ENCODE measurements around the gene SMG6.

SMG6 gene

DNA sequence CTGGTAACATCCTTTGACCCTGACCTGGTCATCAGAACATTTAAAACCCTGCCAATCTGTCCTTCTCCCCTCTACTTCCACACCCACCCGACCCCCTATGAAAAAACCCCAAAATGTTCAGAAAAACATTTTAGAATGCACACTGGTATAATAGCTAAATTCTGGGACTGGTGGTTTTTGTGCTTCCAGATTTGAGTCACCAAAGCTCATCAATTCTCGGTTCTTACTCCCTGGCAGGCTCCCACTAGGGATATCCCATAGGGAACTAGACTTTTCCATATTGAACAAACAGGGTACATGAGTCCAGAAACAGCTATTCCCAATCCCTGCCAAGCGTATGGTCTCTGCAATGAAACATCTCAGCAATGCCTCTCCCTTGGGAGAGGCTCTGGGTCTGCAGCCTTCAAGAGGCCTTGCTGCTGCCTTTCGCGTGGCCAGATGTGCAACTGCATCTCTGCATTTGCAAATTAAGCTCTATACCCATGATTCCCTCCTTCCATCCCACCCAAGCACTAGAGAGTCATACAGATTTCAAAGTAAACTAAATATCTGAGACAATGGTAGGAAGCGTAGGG lies 67.7 kb downstream of the SMG6 start:
- H3K79me2 ChIP-seq (ENCODE audit: insufficient read depth, low read length) = no peaks in the 10 kb centered on the region
- H3K36me3 ChIP-seq (ENCODE audit: low read length) = no peaks in the 10 kb centered on the region
- no peaks in the 10 kb centered on the region for H3K27me3 ChIP-seq (ENCODE audit: low read length)
- H3K4me2 ChIP-seq (ENCODE audit: low read depth, low read length, poor library complexity, severe bottlenecking) = no peak overlapping the region
- H3F3A ChIP-seq (ENCODE audit: insufficient read depth) = no peaks in the 10 kb centered on the region
- no peaks in the 10 kb centered on the region for H3K9me3 ChIP-seq (ENCODE audit: insufficient read depth, low read length)
- H4K20me1 ChIP-seq (ENCODE audit: low read depth, low read length) = no peaks in the 10 kb centered on the region
- no peak overlapping the region for H3K4me3 ChIP-seq (ENCODE audit: insufficient read depth, low read length, poor library complexity, severe bottlenecking)
- no peaks in the 10 kb centered on the region for H3K9me2 ChIP-seq (replicated peaks; ENCODE audit: insufficient read depth, low read length)
- no peak overlapping the region for H3K27ac ChIP-seq (ENCODE audit: low read depth, low read length)
- TF ChIP-seq, protein P1, sequence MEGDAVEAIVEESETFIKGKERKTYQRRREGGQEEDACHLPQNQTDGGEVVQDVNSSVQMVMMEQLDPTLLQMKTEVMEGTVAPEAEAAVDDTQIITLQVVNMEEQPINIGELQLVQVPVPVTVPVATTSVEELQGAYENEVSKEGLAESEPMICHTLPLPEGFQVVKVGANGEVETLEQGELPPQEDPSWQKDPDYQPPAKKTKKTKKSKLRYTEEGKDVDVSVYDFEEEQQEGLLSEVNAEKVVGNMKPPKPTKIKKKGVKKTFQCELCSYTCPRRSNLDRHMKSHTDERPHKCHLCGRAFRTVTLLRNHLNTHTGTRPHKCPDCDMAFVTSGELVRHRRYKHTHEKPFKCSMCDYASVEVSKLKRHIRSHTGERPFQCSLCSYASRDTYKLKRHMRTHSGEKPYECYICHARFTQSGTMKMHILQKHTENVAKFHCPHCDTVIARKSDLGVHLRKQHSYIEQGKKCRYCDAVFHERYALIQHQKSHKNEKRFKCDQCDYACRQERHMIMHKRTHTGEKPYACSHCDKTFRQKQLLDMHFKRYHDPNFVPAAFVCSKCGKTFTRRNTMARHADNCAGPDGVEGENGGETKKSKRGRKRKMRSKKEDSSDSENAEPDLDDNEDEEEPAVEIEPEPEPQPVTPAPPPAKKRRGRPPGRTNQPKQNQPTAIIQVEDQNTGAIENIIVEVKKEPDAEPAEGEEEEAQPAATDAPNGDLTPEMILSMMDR (IDR thresholded peaks at IDR 0.05; ENCODE audit: insufficient read depth, low read length, poor library complexity, severe bottlenecking) = no peak
- TF ChIP-seq EZH2phosphoT487 (conservative IDR thresholded peaks at IDR 0.05; ENCODE audit: low read length) = no peak
- no peak overlapping the region for H2AFZ ChIP-seq (ENCODE audit: low read depth, low read length, severe bottlenecking)
- no peak overlapping the region for H3K9ac ChIP-seq (ENCODE audit: low read length)

DNA sequence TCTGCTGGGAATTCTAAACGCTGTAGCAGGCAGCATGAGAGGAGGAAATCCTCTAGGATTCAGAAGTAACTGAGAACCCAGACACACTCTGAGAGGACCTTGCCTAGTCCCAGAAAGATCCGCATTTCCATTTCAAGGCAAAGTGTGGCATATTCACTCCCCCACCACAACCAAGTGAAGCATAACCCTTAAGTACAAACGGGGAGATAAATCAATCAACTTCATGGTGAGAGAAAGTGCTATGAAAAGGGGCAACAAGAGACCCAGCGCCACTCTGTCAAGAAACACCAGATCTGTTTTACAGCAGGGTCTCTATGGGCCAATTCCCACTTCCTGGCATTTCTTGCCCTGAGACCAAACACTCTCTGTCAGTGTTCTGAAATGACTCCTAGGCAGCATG lies 68.3 kb downstream of the SMG6 start:
- Histone ChIP-seq H4K20me1 (ENCODE audit: low read depth, low read length) (no peaks in the 10 kb centered on the region), H3K27ac (ENCODE audit: low read depth, low read length) (no peak overlapping the region), H3F3A (ENCODE audit: insufficient read depth) (no peaks in the 10 kb centered on the region), H3K36me3 (ENCODE audit: low read length) (no peaks in the 10 kb centered on the region), H3K9me2 (replicated peaks; ENCODE audit: insufficient read depth, low read length) (no peaks in the 10 kb centered on the region), H2AFZ (ENCODE audit: low read depth, low read length, severe bottlenecking) (no peak overlapping the region), H3K9me3 (ENCODE audit: insufficient read depth, low read length) (no peaks in the 10 kb centered on the region), H3K9ac (ENCODE audit: low read length) (no peak overlapping the region), H3K27me3 (ENCODE audit: low read length) (no peaks in the 10 kb centered on the region), H3K4me3 (ENCODE audit: insufficient read depth, low read length, poor library complexity, severe bottlenecking) (no peak overlapping the region), H3K79me2 (ENCODE audit: insufficient read depth, low read length) (no peaks in the 10 kb centered on the region), H3K4me2 (ENCODE audit: low read depth, low read length, poor library complexity, severe bottlenecking) (no peak overlapping the region)
- TF ChIP-seq, protein P1 (IDR thresholded peaks at IDR 0.05; ENCODE audit: insufficient read depth, low read length, poor library complexity, severe bottlenecking) = no peak
- TF ChIP-seq EZH2phosphoT487 (conservative IDR thresholded peaks at IDR 0.05; ENCODE audit: low read length) = no peak

DNA sequence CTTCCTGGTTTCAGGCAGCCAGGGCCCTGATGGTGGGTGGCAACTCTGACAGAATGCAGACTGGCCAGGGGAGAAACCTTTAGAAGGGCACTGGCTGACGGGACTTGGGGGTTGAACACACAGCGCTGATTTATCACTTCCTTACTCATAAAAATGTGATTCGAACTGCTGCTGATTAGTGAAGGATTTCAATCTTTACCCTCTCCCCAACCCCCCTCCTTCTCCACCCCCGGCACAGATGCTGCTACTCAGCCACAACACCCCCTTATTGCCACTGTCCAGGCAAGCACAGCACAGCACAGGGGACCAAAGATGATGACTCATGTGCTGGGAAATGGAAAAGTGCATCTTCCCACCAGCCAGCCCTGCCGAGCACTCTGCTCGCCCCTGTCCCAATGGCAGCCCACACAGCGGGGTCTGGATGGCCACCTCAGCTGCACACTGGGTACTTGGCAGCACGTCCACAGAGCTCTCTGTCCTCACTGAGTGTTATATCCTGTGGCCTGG lies 70.1 kb downstream of the SMG6 start:
- Histone ChIP-seq H3K27me3 (ENCODE audit: low read length) (no peaks in the 10 kb centered on the region), H3K36me3 (ENCODE audit: low read length) (no peaks in the 10 kb centered on the region), H3K9me2 (replicated peaks; ENCODE audit: insufficient read depth, low read length) (no peaks in the 10 kb centered on the region), H3K4me3 (ENCODE audit: insufficient read depth, low read length, poor library complexity, severe bottlenecking) (no peak overlapping the region), H3K9me3 (ENCODE audit: insufficient read depth, low read length) (no peaks in the 10 kb centered on the region), H3K79me2 (ENCODE audit: insufficient read depth, low read length) (no peaks in the 10 kb centered on the region), H3F3A (ENCODE audit: insufficient read depth) (no peaks in the 10 kb centered on the region), H3K9ac (ENCODE audit: low read length) (no peak overlapping the region), H4K20me1 (ENCODE audit: low read depth, low read length) (no peaks in the 10 kb centered on the region), H2AFZ (ENCODE audit: low read depth, low read length, severe bottlenecking) (no peak overlapping the region), H3K27ac (ENCODE audit: low read depth, low read length) (no peak overlapping the region), H3K4me2 (ENCODE audit: low read depth, low read length, poor library complexity, severe bottlenecking) (no peak overlapping the region)
- TF ChIP-seq, protein P1 (IDR thresholded peaks at IDR 0.05; ENCODE audit: insufficient read depth, low read length, poor library complexity, severe bottlenecking) = no peak
- no peak for TF ChIP-seq EZH2phosphoT487 (conservative IDR thresholded peaks at IDR 0.05; ENCODE audit: low read length)
